Endothelial cell of umbilical vein (primary cell): ENCODE data around the gene ZMPSTE24. TPM values are rescaled to one million over a fixed set of nuclear protein-coding genes. Genes with fewer than 3 reads are reported as not detected.
"Not testable (repeated sequence)": the region's sequence is repeated elsewhere in the genome, so short reads cannot be mapped to it uniquely, and the experiment has no call there.

Experiments
- BruUV-seq: library from RNA; stranded (reverse); fragments of 400-500 nt; replicated peaks from 2 replicates; lab custom pipeline; 2021; lab: Mats Ljungman, UMichigan
- CTCF ChIA-PET: fragments of 300-600, 350-600 bp; sonication (Branson Sonifier 250); formaldehyde crosslinking; loops from one replicate; lab custom pipeline; 2021; ENCODE audit warnings: antibody characterized with exemption, inconsistent platforms; lab: Charles Lee
- POLR2A ChIA-PET: fragments of 300-600, 350-600 bp; sonication (Branson Sonifier 250); formaldehyde crosslinking; loops from one replicate; lab custom pipeline; 2021; ENCODE audit warnings: antibody characterized with exemption, inconsistent platforms; lab: Charles Lee
- DNase-seq: peaks from one replicate; pipeline ENCODE4 v3.0.0-alpha.2; 2011; ENCODE audit warnings: low read depth, low spot score
- FAIRE-seq: peaks from 2 replicates; lab custom pipeline; 2011; peaks lifted over from hg19 to GRCh38; lab: Jason Lieb, UNC
- H2AFZ ChIP-seq: 2 replicates; pipeline ENCODE4 v1.6.0; 2012; ENCODE audit warnings: low read depth, low read length, control low read depth, inconsistent platforms
- H3K27ac ChIP-seq: 2 replicates; pipeline ENCODE4 v1.5.1; 2011; ENCODE audit warnings: low read depth, mild to moderate bottlenecking, control low read depth, low read length, moderate library complexity; ENCODE audit not compliant: insufficient read depth
- H3K27me3 ChIP-seq, 2 experiments: 2 replicates each; pipeline versions ENCODE4 v1.6.0 to v1.6.1; 2011; ENCODE audit warnings: low read length in 2 of 2, mixed read lengths in 1 of 2; ENCODE audit not compliant: control insufficient read depth in 2 of 2, insufficient read depth in 2 of 2
- H3K36me3 ChIP-seq, 2 experiments: 2 replicates in 1 of 2; 3 replicates in 1 of 2; pipeline ENCODE4 v1.5.1; 2011; ENCODE audit warnings: low read length in 2 of 2, mild to moderate bottlenecking in 1 of 2, moderate library complexity in 1 of 2; ENCODE audit not compliant: control insufficient read depth in 2 of 2, insufficient read depth in 2 of 2; ENCODE audit errors: extremely low read depth in 1 of 2
- H3K4me1 ChIP-seq: 3 replicates; pipeline ENCODE4 v1.5.1; 2011; ENCODE audit warnings: mild to moderate bottlenecking, low read length; ENCODE audit not compliant: control insufficient read depth, insufficient read depth; ENCODE audit errors: extremely low read depth
- H3K4me2 ChIP-seq: 2 replicates; pipeline ENCODE4 v1.6.1; 2011; ENCODE audit warnings: low read length, control low read depth, mixed read lengths; ENCODE audit not compliant: insufficient read depth
- H3K4me3 ChIP-seq, 3 experiments: fragments of 200-600 bp in 1 of 3; sonication (generic), shearing (Covaris generic) in 1 of 3; replicated peaks in 1 of 3; 2 replicates each; pipeline ENCODE4 v1.5.1; 2011 to 2016; ENCODE audit warnings: control low read depth in 3 of 3, low read length in 3 of 3, mild to moderate bottlenecking in 2 of 3, inconsistent platforms in 1 of 3, low read depth in 1 of 3, moderate library complexity in 1 of 3; ENCODE audit not compliant: insufficient read depth in 1 of 3
- H3K79me2 ChIP-seq: 2 replicates; pipeline ENCODE4 v1.6.0; 2012; ENCODE audit warnings: low read length, inconsistent platforms; ENCODE audit not compliant: control insufficient read depth, insufficient read depth
- H3K9ac ChIP-seq: replicated peaks from 2 replicates; pipeline ENCODE3; 2011; ENCODE audit warnings: low read length, control low read depth; ENCODE audit not compliant: insufficient read depth; ENCODE audit errors: extremely low read depth
- H3K9me1 ChIP-seq: replicated peaks from 3 replicates; pipeline ENCODE4 v1.6.0; 2011; ENCODE audit warnings: mild to moderate bottlenecking, low read length; ENCODE audit not compliant: control insufficient read depth, insufficient read depth; ENCODE audit errors: extremely low read depth
- H3K9me3 ChIP-seq: replicated peaks from 2 replicates; pipeline ENCODE4 v1.5.1; 2012; ENCODE audit warnings: low read length, inconsistent platforms; ENCODE audit not compliant: control insufficient read depth, insufficient read depth
- H4K20me1 ChIP-seq: replicated peaks from 2 replicates; pipeline ENCODE3; 2011; ENCODE audit warnings: mild to moderate bottlenecking, low read length; ENCODE audit not compliant: control insufficient read depth, insufficient read depth; ENCODE audit errors: extremely low read depth
- CTCF ChIP-seq, 2 donors: IDR thresholded peaks; 1 replicate in 1 of 2; 2 replicates in 1 of 2; pipeline ENCODE4 v1.5.1; 2011; ENCODE audit warnings: low read length in 2 of 2, mild to moderate bottlenecking in 2 of 2, moderate library complexity in 2 of 2, control low read depth in 1 of 2, inconsistent platforms in 1 of 2, low read depth in 1 of 2; ENCODE audit not compliant: insufficient read depth in 1 of 2; ENCODE audit errors: extremely low read depth in 1 of 2
- EZH2 ChIP-seq: IDR thresholded peaks from 2 replicates; pipeline ENCODE4 v1.6.1; 2012; ENCODE audit warnings: borderline replicate concordance, low read depth, mild to moderate bottlenecking, moderate library complexity, low read length, inconsistent platforms; ENCODE audit not compliant: severe bottlenecking
- FOS ChIP-seq: IDR thresholded peaks from 2 replicates; pipeline ENCODE4 v1.6.1; 2011; ENCODE audit warnings: mild to moderate bottlenecking, low read length, moderate library complexity, borderline replicate concordance; ENCODE audit not compliant: insufficient read depth
- GATA2 ChIP-seq: IDR thresholded peaks from 2 replicates; pipeline ENCODE4 v1.7.0; 2011; ENCODE audit warnings: low read depth, mild to moderate bottlenecking, moderate library complexity, mixed read lengths, low read length; ENCODE audit not compliant: insufficient read length, insufficient read depth
- JUN ChIP-seq: IDR thresholded peaks from 2 replicates; pipeline ENCODE4 v1.6.1; 2011; ENCODE audit warnings: borderline replicate concordance, low read depth; ENCODE audit not compliant: insufficient read length, insufficient read depth
- MAX ChIP-seq: IDR thresholded peaks from 2 replicates; pipeline ENCODE4 v1.6.1; 2011; ENCODE audit not compliant: insufficient read depth, insufficient read length
- MYC ChIP-seq: IDR thresholded peaks from one replicate; pipeline ENCODE4 v1.6.1; 2011; ENCODE audit warnings: mild to moderate bottlenecking, low read depth, low read length
- POLR2A ChIP-seq: IDR thresholded peaks from 2 replicates; pipeline ENCODE4 v1.6.1; 2012; ENCODE audit warnings: low read depth, mild to moderate bottlenecking, control low read depth, low read length
- POLR2AphosphoS5 ChIP-seq: IDR thresholded peaks from 2 replicates; pipeline ENCODE4 v1.6.1; 2012; ENCODE audit warnings: low read depth, mild to moderate bottlenecking, control low read depth, low read length, moderate library complexity; ENCODE audit not compliant: insufficient read depth
- dilution Hi-C: fragments of 300-500 bp; cut with MboI; formaldehyde crosslinking; loops from one replicate; pipeline ENCODE4 v1.15.0; 2019; ENCODE audit warnings: low sequenced_read_pairs; ENCODE audit not compliant: extremely low pct_ligation_motif_present
- intact Hi-C: fragments of 100-400 bp; cut with micrococcal nuclease; formaldehyde crosslinking; loops from one replicate; pipeline ENCODE4 v1.10.0; 2022
- polyA plus RNA-seq, 4 experiments: library from polyadenylated mRNA; depleted of rRNA in 3 of 4; stranded (reverse) in 3 of 4; unstranded in 1 of 4; fragments of >200 nt; gene quantifications; 2 replicates each; pipeline versions ENCODE4 v1.2.1 to v1.2.3, GENCODE V29; 2011 to 2012; ENCODE audit warnings: missing spikeins in 1 of 4
- total RNA-seq: library from RNA; stranded (reverse); gene quantifications from 2 replicates; pipeline ENCODE4 v1.2.3, GENCODE V29; 2021

Gene ZMPSTE24
- total and polyA plus RNA-seq, 2 donors (not counting 3 experiments of a cell fraction or from before 2014, with no cell fraction given): 16.9 to 44.7 TPM

- no peaks in the 10 kb centered on the region for H3K9me3 ChIP-seq
- DNase-seq: no peak
- H2AFZ ChIP-seq: no peak overlapping the region
- intact Hi-C loops: no loop called here
- no peaks in the 10 kb centered on the region for H3K36me3 ChIP-seq
- BruUV-seq: no TSS peak
- no peak for FAIRE-seq
- no peaks in the 10 kb centered on the region for H3K79me2 ChIP-seq
- H3K4me3 ChIP-seq: no peak overlapping the region
- dilution Hi-C loops: no loop called here
- H3K4me2 ChIP-seq: no peak overlapping the region
- no peaks in the 10 kb centered on the region for H3K4me1 ChIP-seq
- POLR2A ChIA-PET: no interaction called here
- H3K9me1 ChIP-seq: no peaks in the 10 kb centered on the region
- no peak overlapping the region for H3K27ac ChIP-seq
- no peak overlapping the region for H3K9ac ChIP-seq
- no peaks in the 10 kb centered on the region for H4K20me1 ChIP-seq
- CTCF ChIA-PET: no interaction called here
- no peaks in the 10 kb centered on the region for H3K27me3 ChIP-seq
- no peak for TF ChIP-seq POLR2A
- TF ChIP-seq JUN: no peak
- TF ChIP-seq GATA2: no peak
- no peak for TF ChIP-seq MAX
- no peak for TF ChIP-seq EZH2
- no peak for TF ChIP-seq CTCF (IDR thresholded peaks at IDR 0.05; ENCODE audit: extremely low read depth in 1 of 2, insufficient read depth in 1 of 2, low read depth in 1 of 2, low read length in 2 of 2)
- no peak for TF ChIP-seq MYC
- TF ChIP-seq POLR2AphosphoS5: no peak
- TF ChIP-seq FOS: no peak
These were observed 39.7 kb upstream of the ZMPSTE24 start for GRCh38 chr1:40218333-40218732.

- H3K79me2 ChIP-seq, H3K4me3 ChIP-seq, intact Hi-C loops, H3K27me3 ChIP-seq, H3K9me1 ChIP-seq, H3K9ac ChIP-seq, H3K4me1 ChIP-seq, H2AFZ ChIP-seq, H4K20me1 ChIP-seq, dilution Hi-C loops, FAIRE-seq, H3K27ac ChIP-seq, POLR2A ChIA-PET, H3K36me3 ChIP-seq, H3K4me2 ChIP-seq, BruUV-seq, H3K9me3 ChIP-seq, DNase-seq: not testable (repeated sequence)
- CTCF ChIA-PET: interaction anchor here (1.0 to 1.6 kb wide), 5 partner anchors 14 to 183 kb away, joined by 3 to 5 read pairs (median 5); no protein-coding TSS in a partner anchor
These were observed 36.5 kb upstream of the ZMPSTE24 start for GRCh38 chr1:40221471-40221905.
